SIG-M5 treated with dmso at 0.1 percent for 504 hours (cell line): ENCODE data around the gene TGFBI.
"Not testable (repeated sequence)": the region's sequence is repeated elsewhere in the genome, so short reads cannot be mapped to it uniquely, and the experiment has no call there.

Source experiments
- DNase-seq: peaks from one replicate; lab custom pipeline; 2025; ENCODE audit not compliant: unreplicated experiment; lab: John Stamatoyannopoulos, UW

The TGFBI gene

GRCh38 chr5:136043968-136044610 lies 15.3 kb downstream of the TGFBI start:
- DNase-seq = no peak

- not testable (repeated sequence) for DNase-seq
These were observed 16.2 kb downstream of the TGFBI start for GRCh38 chr5:136045026-136045425.

GRCh38 chr5:136046246-136046645 lies 17.5 kb downstream of the TGFBI start:
- DNase-seq = no peak

GRCh38 chr5:136047858-136048257 lies 19.1 kb downstream of the TGFBI start:
- no peak for DNase-seq

GRCh38 chr5:136048966-136049365 lies 20.2 kb downstream of the TGFBI start:
- DNase-seq = no peak

- DNase-seq = no peak
These were observed 22.9 kb downstream of the TGFBI start for GRCh38 chr5:136051486-136052220.

GRCh38 chr5:136052692-136053335 lies 24.0 kb downstream of the TGFBI start:
- no peak for DNase-seq

- DNase-seq = peak; percentile 21
These were observed 24.8 kb downstream of the TGFBI start for GRCh38 chr5:136053336-136054141.

GRCh38 chr5:136054142-136055019 lies 25.6 kb downstream of the TGFBI start:
- DNase-seq = no peak

- DNase-seq = no peak
These were observed 27.0 kb downstream of the TGFBI start for GRCh38 chr5:136055612-136056309.

GRCh38 chr5:136056336-136056735 lies 27.5 kb downstream of the TGFBI start:
- no peak for DNase-seq

- DNase-seq = no peak
These were observed 28.1 kb downstream of the TGFBI start for GRCh38 chr5:136056771-136057335.

- no peak for DNase-seq
These were observed 28.7 kb downstream of the TGFBI start for GRCh38 chr5:136057401-136058038.

GRCh38 chr5:136058039-136058971 lies 29.5 kb downstream of the TGFBI start:
- DNase-seq = peak; percentile 46

- no peak for DNase-seq
These were observed 30.2 kb downstream of the TGFBI start for GRCh38 chr5:136058972-136059354.

- no peak for DNase-seq
These were observed 32.2 kb downstream of the TGFBI start for GRCh38 chr5:136060963-136061362.

- DNase-seq = no peak
These were observed 33.0 kb downstream of the TGFBI start for GRCh38 chr5:136061630-136062365.
